Pulmonary artery endothelial cell (primary cell): ENCODE results near the gene CDC23. TPM values are rescaled to one million over a fixed set of nuclear protein-coding genes. Genes with fewer than 3 reads are reported as not detected.
"Not testable (repeated sequence)": the region's sequence is repeated elsewhere in the genome, so short reads cannot be mapped to it uniquely, and the experiment has no call there.

Experiments used
- DNase-seq: peaks from one replicate; pipeline ENCODE4 v3.0.0-alpha.2; 2011; ENCODE audit warnings: low read depth, low spot score
- total RNA-seq: library from RNA; depleted of rRNA; stranded (reverse); fragments of >200 nt; gene quantifications from 2 replicates; pipeline ENCODE4 v1.2.3, GENCODE V29; 2014

Gene CDC23, protein sequence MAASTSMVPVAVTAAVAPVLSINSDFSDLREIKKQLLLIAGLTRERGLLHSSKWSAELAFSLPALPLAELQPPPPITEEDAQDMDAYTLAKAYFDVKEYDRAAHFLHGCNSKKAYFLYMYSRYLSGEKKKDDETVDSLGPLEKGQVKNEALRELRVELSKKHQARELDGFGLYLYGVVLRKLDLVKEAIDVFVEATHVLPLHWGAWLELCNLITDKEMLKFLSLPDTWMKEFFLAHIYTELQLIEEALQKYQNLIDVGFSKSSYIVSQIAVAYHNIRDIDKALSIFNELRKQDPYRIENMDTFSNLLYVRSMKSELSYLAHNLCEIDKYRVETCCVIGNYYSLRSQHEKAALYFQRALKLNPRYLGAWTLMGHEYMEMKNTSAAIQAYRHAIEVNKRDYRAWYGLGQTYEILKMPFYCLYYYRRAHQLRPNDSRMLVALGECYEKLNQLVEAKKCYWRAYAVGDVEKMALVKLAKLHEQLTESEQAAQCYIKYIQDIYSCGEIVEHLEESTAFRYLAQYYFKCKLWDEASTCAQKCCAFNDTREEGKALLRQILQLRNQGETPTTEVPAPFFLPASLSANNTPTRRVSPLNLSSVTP
- total RNA-seq: 32.9 and 41.1 TPM in 2 replicates

DNA sequence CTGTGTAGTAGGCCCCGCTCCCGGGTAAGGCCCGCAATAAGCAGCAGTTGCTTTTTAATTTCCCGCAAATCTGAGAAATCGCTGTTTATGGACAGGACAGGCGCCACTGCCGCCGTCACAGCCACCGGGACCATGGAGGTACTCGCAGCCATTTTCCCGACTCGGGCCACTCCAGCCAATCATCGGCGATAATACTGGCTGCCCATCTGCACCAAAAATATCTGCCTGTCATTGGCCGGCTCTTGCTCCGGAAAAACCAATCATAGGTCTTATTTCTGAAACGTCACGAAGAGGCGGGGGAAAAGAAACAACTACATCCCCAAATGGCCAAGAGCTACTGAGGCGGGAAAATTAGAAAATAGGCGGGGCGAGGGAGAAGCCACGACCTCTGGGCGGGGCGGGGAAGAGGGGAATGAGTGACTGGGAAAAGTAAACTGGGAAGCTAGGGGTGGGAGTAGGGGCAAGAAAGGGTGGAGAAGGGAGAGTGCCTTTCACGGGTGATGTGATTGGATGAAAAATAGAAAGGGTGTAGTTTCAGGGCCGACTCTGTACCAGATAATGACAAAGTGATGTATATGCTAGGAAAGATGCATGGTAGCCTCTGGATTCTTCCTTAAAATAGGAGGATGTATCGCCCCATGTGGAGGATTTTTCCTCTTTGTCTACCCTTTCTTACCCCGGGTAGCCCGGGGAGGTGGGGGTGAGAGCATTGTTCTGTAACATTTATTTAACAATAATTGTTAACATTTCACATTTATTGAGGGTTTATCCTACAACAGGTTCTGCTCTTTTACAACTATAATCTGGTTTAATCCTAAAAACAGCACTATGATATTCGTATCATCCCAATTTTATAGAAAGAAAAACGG, at the start of gene CDC23:
TSS of gene CDC23 (minus strand) at position 163 of the 869 bp plus-strand sequence. CDS start at position 152, 11 bp downstream.
- peak; percentile 93 for DNase-seq

DNA sequence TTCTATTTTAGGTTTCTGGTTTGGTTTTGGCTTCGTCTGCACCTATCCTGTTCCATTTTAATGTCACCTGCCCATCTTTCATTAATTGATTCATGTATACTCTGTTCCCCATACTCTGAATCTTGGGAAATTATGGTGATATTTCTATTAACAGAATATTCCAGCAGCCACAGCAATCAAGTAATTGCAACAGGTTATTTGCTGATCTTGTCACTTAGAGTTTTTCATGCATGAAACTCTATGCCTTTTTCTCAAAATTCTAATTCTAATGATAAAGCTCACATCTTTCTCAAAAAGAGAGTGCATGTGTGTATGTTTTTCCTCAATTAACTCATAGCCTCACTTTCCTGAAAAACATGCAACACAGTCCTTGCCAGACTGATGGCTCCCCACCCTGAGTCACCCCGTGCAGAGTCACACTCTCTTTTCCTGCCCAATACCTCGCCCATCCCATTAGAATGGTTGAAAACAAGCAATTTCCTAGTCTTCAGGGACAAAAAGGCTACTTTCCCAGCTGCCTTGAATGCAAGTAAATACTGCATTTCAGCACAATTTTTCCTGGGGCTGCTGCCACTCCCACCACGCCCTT, 45.7 kb upstream of the CDC23 start:
- DNase-seq: no peak

DNA sequence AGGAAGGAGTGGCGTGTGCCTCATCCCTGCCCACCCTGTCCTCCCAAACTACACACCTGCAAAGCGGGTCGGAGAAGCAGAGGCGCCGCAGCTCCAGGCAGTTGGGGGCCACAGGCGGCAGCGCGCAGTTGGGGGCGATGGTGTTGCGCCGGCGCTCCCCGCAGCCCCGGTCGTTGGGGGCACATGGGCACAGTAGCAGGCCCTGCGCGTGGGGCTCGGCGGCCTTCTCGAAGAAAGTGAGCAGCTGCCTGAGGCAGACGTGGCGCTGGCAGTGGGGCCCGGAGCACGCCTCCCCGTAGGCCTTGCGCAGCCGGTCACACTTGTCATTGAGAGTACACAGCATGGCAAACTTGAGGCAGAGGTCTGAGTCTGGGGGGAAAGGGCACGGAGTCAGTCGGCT, 44.5 kb upstream of the CDC23 start:
- DNase-seq: no peak

DNA sequence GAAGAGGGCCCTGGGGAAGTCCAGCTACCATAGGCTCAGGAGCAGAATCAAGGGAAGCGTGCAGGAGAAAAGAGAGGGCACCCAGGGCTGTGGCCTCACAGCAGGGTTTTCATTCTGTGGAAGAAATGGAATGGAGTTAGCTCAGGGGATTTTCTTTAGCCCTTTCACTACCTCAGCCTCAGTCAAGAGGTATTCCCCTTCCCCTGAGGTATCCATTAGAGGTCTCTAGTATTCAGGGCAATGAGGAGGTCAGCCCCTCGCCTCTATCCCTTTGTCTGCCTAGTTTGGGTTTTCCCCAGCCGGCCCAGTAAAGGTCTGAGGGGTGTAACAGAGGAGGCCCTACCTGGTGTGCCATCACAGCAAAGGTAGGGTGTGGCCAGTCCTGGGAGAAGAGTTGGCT, 39.8 kb upstream of the CDC23 start:
- DNase-seq: no peak

DNA sequence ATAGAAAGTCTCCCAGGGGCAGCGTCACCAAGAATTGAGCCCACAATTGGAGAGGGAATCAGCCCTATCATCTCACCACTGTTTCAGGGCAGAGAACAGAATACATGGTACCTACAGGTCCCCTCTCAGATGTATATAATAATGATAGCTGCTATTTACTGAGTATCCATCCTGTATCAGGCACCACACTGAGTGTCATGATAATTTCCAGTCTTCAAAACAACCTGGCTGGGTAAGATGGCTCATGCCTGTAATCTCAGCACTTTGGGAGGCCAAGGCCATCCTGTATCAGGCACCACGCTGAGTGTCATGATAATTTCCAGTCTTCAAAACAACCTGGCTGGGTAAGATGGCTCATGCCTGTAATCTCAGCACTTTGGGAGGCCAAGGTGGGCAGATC, 34.7 kb upstream of the CDC23 start:
- not testable (repeated sequence) for DNase-seq

DNA sequence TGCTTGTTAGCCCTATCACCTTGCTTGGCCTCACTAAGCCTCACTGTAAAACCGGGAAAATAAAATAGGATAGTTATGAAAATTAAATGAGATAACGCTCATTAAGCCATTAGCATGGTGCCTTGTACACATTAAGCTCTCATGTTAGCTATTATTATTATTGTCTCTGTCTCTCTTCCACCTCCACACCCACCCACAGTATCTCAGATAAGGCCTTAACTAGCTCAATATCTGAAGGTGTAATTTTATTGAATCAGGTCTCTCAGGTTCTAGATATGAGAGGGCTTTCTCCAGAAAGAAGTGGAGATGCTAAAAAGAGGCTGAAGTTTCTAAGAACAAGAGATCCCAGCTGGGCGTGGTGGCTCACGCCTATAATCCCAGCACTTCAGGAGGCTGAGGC, 33.7 kb upstream of the CDC23 start:
- DNase-seq: no peak

DNA sequence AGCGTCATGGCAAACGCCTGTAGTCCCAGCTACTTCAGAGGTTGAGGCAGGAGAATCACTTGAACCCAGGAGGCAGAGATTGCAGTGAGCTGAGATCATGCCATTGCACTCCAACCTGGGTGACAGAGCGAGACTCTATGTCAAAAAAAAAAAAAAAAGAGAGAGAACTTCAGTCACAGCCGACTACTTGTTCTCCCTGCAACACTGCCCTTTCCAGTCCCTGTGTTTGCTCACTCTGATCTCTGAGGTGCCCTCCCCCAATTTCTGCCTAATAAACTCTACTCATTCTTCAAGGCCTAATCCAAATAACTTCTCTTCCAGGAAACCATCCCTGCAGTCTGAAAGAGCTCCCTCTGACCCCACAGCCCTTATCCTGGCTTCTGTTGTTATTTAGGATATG, 33.2 kb upstream of the CDC23 start:
- no peak for DNase-seq

DNA sequence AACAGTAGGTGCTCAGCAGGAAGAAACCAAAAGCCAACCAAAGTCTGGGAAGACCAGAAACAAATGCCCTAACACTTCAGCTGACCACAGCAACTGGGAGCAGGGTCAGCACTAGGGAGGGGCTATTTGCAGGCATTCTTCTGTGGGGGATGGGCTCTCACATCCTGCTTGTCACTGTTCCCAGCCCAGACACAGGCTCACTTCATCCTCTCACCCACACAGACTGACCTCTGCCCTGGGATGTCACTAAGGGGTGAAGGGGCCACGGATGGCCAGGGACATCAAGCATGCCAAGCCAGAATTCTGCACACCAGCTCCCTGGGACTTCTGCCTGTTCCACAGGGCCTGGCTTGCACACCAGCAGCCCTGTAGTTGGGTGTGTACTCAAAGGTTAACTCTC, 32.6 kb upstream of the CDC23 start:
- DNase-seq: no peak

DNA sequence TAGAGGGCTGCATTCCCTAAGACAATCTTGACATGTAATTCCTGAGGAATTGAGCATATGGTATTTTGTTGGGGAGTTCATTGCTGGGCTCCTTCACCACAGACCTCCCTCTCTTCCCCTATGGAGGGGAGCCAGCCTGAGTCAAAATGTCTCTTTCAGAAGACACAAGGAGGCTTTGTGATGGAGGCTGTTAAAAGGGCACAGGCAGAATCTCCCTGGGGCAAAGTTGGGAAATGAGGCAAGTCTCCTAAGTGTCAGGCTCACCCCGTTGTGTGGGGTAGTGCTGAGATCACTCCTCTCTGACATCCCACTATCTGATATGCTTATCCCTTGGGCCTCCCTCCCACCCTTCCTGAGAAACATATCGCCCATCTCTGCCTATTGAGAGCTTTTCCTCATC, 30.7 kb upstream of the CDC23 start:
- no peak for DNase-seq

DNA sequence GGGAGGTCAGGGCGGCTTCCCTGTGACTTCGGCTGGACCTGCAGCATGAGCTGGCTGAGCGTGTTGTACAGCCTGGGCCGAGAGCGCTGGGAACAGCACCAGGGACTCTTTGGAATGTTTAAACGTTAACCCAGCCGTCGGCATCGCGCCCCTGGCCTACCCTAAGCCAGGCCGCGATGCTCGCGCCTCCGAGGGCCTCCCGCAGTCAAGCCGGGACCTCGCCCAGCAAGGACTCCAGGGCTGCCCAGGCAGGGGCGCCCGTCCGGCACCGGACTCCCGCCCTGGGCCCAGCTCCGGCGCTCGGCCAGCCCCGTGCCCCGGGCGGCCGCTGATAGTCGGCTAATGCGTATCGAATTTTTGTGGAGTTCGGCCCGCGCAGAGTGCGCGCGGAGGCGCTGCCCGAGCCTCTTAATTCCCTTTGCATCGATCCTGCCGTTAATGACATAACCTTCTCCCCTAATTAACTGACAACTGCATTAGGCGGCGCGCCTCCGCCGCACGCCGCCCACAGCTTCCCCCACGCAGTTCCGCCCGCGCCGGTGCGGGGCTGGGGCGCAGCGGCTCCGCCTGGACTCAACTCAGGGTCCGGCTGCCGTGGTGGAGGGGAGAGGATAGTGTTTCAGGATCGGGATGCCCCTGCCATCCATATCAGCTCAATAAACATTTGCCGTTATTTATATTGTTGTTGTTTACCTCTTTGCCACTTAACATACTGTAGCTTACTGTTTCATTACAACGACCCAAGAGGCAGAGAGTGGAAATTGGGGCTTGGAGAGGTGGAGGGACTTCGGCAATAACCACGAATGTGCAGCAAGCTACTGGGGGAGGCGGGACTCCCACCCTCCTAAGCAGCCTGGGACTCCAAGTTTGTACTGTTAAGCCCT, 28.8 kb upstream of the CDC23 start:
- no peak for DNase-seq

DNA sequence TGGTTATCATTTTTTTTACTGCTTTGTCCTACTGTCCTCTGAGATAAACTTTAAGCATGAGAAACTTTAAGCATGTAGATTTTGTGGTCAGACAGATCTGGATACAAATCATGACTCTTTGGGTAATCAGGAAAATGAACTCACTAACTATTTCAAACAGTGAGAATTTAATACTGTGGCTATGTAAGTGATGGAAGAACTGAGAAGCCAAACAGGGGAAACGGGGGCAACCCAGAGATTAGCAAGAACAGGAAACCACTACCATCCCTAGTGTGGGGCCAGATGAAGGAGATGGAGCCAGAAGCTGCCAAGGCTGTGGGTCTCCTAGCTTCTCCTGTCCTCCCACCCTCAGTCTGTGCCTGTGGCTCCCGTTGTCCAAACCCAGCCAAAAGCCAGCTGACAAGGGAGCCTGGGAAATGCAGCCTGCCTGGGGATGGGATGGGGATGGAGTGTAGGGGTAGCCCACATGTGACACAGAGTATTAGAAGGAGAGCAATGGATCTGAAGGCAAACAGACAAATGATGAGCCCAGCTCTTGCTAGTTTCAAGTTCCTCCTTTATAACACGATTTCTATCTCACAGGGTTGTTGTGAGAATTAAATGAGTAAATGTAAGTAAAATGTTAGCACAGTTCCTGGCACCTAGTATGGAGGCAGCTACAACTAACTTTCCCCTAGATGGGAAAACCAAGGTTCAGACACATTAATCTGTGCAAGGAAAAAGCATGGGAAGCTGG, 27.7 kb upstream of the CDC23 start:
- DNase-seq: no peak

DNA sequence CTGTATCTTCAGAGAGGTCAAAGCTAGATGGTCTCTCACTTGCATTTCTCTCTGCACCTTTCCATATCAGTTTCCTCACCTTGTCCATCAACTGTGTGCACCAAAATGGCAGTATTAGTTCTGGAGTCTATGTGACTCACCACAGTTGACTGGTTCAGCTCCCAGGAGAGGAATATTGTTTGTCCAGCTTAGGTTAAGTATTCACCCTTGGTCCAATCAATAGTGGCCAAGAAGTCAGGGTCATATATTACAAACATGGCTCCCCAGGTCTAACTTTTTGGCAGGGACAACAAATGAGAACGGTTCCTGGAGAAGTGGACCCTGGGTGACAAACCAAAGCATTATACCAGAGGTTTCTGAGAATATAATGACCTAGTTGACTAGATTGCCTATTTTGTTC, 24.9 kb upstream of the CDC23 start:
- DNase-seq: no peak

DNA sequence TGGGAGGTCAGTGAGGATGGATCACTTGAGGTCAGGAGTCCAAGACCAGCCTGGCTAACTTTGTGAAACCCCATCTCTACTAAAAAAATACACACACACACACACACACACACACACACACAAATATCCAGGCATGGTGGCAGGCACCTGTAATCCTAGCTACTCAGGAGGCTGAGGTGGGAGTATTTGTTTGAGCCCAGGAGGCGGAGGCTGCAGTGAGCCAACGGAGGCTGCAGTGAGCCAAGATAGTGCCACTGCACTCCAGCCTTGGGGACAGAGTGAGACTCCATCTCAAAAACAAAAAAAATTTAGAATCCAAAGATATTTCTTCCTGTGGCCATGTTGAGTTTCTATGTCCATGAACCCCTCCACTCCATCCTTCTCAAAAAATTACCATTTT, 21.5 kb upstream of the CDC23 start:
- DNase-seq: no peak

DNA sequence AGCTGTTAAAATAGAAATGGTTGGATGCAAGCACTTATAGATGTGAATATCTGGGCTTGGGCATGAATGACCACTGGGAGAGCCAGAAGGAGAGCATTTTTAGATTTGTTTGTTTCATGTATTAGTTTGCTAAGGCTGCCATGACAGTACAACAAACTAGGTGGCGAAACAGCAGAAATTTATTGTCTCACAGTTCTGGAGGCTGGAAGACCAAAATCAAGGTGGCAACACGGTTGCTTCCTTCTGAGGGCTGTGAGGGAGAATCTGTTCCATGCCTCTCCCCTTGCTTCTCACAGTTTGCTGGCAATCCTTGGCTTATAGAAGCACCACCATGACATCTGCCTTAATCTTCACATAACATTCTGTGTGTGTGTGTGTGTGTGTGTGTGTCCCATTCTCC, 20.2 kb upstream of the CDC23 start:
- no peak for DNase-seq

DNA sequence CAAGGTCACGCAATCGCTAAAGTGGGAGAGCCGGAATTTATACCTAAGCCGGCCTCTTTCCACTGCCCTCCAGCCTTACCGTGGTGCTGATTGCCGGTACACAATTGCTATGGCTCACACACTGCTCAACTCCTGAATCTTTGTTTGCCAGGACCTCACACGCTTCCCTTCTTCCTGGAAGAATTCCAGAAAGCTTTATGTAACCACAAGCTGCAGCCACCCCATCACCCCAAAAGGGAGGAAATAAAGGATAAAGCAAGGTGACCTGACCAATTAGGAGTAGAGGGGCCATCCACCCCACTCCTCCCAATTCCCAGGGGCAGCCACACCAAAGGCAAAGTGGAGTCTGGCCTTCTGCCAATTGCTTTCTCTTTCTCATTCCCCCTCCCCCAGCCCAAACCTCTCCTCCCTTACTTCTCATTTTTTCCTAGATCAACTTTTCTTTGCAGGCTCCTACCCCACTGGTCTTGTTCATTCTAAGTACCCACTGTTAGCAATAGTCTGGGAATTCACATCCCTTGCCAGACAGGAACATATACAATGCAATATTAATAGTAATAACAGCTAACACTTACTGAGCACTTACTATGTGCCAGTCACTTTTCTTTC, 18.0 kb upstream of the CDC23 start:
- DNase-seq: no peak

DNA sequence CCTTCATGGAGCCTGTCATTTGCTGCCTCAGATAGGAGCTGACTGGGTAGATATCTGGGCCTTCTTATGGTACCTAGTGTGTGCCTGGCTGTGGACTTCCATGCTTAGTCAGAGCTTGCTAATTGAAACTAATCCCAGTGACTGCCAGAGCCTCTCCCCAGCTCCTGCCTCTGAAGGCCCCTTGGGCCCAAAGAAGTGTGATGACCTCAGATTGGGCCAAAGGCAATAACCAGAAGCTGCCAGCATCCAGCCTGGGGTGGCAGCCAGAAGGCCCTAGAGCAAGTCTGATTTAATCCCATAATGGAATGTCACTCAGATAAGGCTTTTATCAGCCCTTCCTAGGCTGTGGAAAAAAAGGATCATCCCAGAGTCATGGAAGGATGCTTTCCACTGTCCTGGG, 17.1 kb upstream of the CDC23 start:
- no peak for DNase-seq

DNA sequence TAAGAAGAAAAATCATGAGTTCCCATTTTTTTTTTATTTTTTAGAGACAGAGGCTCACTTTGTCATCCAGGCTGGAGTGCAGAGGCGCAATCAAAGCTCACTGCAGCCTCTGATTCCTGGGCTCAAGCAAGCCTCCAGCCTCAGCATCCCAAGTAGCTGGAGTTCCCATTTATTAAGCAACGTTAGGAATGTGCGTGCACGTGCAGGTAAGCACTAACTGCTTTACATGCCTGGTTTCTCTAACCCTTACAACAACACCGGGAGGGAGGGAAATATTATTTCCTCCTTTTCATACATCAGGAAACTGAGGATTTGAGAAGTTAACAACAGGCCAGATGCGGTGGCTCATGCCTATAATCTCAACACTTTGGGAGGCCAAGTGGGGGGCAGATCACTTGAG, 16.3 kb upstream of the CDC23 start:
- no peak for DNase-seq

DNA sequence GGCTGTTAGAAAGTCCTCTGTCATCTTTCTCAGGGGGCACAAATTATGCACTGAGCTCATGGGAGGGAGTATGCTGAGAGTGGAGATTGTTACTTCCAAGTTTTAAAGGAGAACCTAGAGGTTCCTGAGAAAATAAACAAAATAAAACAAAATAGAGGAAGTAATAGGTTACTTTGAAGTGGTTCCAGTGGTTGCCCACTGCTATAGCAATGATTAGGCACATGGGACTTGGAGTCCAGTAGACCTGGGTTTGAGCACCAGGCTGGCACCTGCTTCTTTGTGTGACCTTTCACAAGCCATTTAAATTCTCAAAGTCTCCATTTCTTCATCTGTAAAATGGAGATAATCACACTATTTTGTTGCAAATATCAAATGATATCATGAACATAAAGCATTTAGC, 13.8 kb upstream of the CDC23 start:
- no peak for DNase-seq

DNA sequence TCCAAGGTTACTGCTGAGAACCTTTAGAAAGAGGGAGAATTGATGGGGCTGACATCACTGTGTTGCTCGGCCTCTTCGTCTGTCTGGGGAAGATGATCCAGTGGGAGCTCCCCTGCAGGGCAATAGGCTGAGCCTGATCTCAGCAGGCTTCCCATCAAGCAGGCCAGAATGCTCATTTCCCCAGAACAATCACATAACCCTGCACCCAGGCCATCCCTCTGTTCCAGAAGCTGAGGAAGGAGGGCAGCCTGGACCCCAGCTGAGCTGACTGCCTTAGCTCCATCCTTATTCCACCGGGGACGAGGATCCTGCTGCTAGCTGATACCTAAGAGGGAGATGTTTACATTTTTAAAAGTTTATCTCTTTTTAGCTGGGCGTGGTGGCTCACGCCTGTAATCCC, 11.6 kb upstream of the CDC23 start:
- DNase-seq: no peak

DNA sequence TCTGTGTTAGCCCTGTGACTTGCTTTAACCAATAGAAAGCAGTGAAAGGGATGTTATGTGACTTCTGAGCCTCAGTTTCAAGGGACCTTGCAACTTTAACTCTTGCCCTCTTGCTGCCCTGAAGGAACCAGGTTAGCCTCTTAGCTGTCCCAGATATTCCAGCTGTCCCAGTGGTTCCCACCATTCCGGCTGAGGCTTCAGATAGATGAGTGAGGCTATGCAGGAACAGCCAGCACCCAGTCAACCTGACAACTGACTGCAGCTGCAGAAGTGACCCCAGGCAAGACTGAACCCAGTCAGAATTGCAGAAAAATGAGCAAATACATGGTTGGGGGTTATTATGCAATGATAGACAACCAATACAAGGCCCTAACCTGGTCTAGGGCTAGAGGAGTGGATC, 10.4 kb upstream of the CDC23 start:
- no peak for DNase-seq
